Measurements from ENCODE around the gene HOXD13. TPM values are rescaled to one million over a fixed set of nuclear protein-coding genes. Genes with fewer than 3 reads are reported as not detected.
A peak's percentile ranks its signal among the peaks of the same experiment; 100 is the strongest.

The HOXD13 gene
- polyA plus RNA-seq, 1 experiment, result not detected

DNA sequence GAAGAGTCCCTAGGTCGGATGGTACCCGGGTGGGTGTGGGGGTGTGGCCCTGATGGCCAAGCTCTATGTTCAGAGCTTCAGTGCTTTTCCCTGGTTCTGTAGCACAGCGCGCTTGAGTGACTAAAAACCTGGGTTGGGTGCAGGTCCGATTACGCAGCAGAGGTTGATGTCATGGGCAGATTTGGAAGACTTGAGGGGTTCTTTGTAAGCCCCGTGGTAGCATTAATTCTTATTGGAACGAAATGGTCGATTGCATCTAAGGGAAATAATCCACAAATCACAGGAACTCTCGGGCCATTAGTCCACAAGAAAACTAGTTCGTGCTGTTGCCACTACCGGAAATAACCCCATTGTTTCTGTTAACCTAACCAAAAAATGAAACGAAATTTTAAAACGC lies 46.0 kb downstream of the HOXD13 start:
- no peak for DNase-seq (ENCODE audit: low read depth, low spot score)
- peaks cover 13% of the 10 kb centered on the region for H3K9me3 ChIP-seq (ENCODE audit: control insufficient read depth, insufficient read depth, low read length)
- no peak overlapping the region for H3K27ac ChIP-seq (ENCODE audit: low read depth, low read length)
- no peak overlapping the region for H3K4me3 ChIP-seq (ENCODE audit: low read depth, low read length)
- TF ChIP-seq CTCF (IDR thresholded peaks at IDR 0.05; ENCODE audit: low read depth, low read length), result no peak
- H3K27me3 ChIP-seq (ENCODE audit: control insufficient read depth, insufficient read depth, low read length), result peaks cover 89% of the 10 kb centered on the region
- ChIA-PET POLR2A (no interaction called here), CTCF (interaction anchor here (1.9 to 6.5 kb wide), 7 partner anchors 7 to 514 kb away, joined by 7 to 114 read pairs (median 55); no protein-coding TSS in a partner anchor)

DNA sequence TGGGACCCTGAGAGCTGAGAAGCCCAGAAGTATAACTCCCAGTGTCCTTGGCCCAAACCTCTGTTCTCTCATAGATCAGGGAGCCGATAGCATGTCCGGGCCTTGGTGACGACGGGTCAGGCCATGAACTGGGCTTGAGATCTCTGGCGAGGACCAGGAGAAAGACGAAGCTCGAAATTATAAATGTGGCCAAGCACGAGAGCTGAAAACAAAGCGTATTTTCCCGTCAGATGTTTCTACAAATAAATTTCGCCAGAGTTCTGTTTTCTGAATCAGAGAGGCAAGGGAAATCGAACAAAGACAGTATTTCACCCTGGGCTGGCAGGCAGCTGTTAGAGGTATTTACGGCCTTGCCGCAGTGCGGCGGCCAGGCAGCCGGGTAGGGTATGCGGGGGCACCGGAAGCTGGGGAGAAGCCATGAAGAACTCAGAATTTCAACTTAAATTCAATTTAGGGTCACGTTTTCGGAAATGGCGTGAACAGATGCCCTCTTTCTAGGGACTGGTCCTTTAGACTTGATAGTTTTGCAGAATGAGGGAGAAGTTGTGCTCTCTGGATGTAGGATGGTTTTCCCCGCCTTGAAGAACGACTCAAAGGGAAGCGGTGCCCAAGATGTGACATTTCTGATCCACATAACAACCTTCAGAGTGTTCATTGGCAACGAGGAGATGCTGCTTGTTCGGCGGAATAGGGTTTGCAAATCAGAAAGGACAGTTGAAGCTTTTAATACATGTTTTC lies 46.6 kb downstream of the HOXD13 start:
- Histone ChIP-seq H3K9me3 (ENCODE audit: control insufficient read depth, insufficient read depth, low read length) (peaks cover 13% of the 10 kb centered on the region), H3K27ac (ENCODE audit: low read depth, low read length) (no peak overlapping the region), H3K4me3 (ENCODE audit: low read depth, low read length) (no peak overlapping the region), H3K27me3 (ENCODE audit: control insufficient read depth, insufficient read depth, low read length) (peaks cover 86% of the 10 kb centered on the region)
- TF ChIP-seq CTCF (IDR thresholded peaks at IDR 0.05; ENCODE audit: low read depth, low read length), result no peak
- POLR2A ChIA-PET, result no interaction called here
- CTCF ChIA-PET, result interaction anchor here (0.6 to 6.5 kb wide), 13 partner anchors 8 to 675 kb away, joined by 3 to 114 read pairs (median 11); partner anchors contain the start of gene HOXD4
- no peak for DNase-seq (ENCODE audit: low read depth, low spot score)

DNA sequence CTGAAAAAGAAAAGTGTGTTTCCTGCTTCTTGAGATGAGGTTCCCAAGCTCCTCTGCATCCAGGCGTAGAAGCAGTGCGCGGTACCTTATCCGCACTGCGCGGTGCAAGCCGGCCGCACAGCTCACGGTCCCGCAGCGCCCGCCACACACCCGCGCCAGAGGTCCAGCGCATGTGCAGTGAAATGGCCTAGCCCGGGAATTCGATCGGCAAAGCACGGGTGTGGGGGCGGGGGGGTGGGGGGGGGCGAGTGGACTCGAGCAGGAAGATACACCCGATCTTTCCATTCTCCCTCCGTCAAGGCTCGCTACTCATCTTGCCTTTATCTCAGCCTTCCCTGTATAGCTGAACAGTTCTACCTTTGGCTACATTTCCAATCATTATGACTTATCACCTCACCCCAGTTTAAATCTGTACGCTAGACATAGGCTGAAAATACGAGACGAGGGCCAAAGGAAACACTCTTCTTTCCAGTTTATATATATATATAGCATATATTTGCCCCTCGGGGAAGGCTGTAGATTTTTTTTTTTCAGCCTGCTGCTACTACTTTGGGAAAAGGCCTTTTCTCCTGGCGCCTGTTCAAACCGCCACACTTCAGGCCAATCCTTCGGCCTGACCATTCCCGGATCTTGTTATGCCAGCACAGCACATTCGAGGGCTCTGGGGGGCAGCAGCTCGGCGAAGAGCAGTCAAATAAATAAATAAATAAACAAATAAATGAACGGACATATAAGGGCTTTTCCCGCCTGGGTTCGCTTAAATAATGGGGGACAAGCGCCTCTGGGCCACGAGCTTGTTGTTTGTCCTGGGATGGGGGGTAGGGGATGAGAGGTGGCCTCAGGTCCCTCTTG lies 47.4 kb downstream of the HOXD13 start:
- ChIA-PET POLR2A (interaction anchor here (0.6 kb wide), 2 partner anchors 514 to 936 kb away, joined by 3 read pairs; no protein-coding TSS in a partner anchor), CTCF (interaction anchor here (0.6 to 6.5 kb wide), 65 partner anchors 9 to 1594 kb away, joined by 3 to 114 read pairs (median 5); partner anchors contain the start of gene HOXD4)
- DNase-seq (ENCODE audit: low read depth, low spot score), result no peak

DNA sequence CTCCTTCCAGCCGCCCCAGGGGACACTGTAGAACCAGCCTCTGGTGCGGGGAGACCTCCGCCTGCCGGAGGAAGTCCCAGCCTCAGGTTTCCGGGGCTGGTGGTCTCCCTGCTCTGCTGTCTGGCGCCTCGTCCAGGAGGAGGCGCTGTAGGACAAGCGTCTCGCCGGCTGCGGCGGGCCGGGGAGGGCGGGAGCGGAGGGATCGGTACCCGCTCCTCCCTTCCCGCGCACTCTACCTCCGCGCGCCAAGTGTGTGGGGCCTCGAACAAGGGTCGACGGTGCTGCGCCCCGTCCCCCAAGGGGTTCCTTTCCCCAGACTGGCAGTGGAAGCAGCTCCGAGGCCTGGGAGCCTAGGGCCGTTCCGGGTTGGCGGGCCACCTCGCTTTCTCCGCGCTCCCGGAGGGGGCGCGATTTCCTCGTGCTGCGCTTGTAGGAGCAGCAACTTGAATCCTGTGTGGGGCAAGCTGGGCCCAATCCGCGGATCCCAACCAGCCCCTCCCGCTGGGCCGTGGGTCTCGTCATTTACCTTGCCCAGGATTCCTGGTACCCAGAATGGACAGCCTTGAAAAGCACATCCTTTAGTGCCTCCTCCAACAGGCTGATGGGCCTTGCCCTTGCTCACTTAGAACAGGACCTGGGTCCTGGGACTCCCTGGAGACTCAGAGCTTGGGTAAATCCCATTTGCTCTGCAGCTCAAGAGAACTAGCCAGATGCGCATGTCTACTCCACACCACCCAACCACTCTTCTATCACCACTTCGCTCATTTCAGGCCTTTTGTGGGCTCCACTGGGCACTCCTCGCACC lies 48.2 kb downstream of the HOXD13 start:
- POLR2A ChIA-PET, result interaction anchor here (0.6 kb wide), 2 partner anchors 513 to 937 kb away, joined by 3 read pairs; no protein-coding TSS in a partner anchor
- Histone ChIP-seq H3K27me3 (ENCODE audit: control insufficient read depth, insufficient read depth, low read length) (peaks cover 78% of the 10 kb centered on the region), H3K4me3 (ENCODE audit: low read depth, low read length) (peak overlapping the region; percentile 58), H3K27ac (ENCODE audit: low read depth, low read length) (no peak overlapping the region), H3K9me3 (ENCODE audit: control insufficient read depth, insufficient read depth, low read length) (peaks cover 13% of the 10 kb centered on the region)
- TF ChIP-seq CTCF (IDR thresholded peaks at IDR 0.05; ENCODE audit: low read depth, low read length), result peak; percentile 73
- DNase-seq (ENCODE audit: low read depth, low spot score), result peak; percentile 4
- CTCF ChIA-PET, result interaction anchor here (0.5 to 6.5 kb wide), 76 partner anchors 8 to 1593 kb away, joined by 3 to 114 read pairs (median 4); partner anchors contain the start of gene HOXD4

More for the DNA sequence above, 47.4 kb downstream of the HOXD13 start:
- no peak overlapping the region for H3K27ac ChIP-seq (ENCODE audit: low read depth, low read length)
- H3K4me3 ChIP-seq (ENCODE audit: low read depth, low read length), result peak overlapping the region; percentile 58
- no peak for TF ChIP-seq CTCF (IDR thresholded peaks at IDR 0.05; ENCODE audit: low read depth, low read length)
- peaks cover 13% of the 10 kb centered on the region for H3K9me3 ChIP-seq (ENCODE audit: control insufficient read depth, insufficient read depth, low read length)
- peaks cover 78% of the 10 kb centered on the region for H3K27me3 ChIP-seq (ENCODE audit: control insufficient read depth, insufficient read depth, low read length)

Measured in AG04450 (cell line).